ENCODE results near the gene REST.

REST gene

DNA sequence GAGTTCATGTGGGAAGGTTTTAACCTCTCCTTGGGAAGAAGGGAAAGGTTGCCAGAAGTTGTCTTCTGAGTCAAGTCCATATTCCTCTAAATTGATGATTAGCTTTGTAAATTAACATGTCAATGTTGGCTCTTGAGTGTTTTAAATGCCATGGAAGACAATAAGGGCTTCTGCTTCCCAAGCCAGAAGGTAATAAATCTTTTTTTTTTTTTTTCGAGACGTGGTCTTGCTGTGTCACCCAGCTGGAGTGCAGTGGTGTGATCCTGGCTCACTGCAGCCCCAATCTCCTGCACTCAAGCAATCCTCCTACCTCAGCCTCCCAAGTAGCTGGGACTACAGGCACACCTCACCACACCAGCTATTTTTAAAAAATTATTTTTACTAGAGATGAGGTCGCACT, 5.0 kb upstream of the REST start:
- TF ChIP-seq, protein P1, sequence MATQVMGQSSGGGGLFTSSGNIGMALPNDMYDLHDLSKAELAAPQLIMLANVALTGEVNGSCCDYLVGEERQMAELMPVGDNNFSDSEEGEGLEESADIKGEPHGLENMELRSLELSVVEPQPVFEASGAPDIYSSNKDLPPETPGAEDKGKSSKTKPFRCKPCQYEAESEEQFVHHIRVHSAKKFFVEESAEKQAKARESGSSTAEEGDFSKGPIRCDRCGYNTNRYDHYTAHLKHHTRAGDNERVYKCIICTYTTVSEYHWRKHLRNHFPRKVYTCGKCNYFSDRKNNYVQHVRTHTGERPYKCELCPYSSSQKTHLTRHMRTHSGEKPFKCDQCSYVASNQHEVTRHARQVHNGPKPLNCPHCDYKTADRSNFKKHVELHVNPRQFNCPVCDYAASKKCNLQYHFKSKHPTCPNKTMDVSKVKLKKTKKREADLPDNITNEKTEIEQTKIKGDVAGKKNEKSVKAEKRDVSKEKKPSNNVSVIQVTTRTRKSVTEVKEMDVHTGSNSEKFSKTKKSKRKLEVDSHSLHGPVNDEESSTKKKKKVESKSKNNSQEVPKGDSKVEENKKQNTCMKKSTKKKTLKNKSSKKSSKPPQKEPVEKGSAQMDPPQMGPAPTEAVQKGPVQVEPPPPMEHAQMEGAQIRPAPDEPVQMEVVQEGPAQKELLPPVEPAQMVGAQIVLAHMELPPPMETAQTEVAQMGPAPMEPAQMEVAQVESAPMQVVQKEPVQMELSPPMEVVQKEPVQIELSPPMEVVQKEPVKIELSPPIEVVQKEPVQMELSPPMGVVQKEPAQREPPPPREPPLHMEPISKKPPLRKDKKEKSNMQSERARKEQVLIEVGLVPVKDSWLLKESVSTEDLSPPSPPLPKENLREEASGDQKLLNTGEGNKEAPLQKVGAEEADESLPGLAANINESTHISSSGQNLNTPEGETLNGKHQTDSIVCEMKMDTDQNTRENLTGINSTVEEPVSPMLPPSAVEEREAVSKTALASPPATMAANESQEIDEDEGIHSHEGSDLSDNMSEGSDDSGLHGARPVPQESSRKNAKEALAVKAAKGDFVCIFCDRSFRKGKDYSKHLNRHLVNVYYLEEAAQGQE (IDR thresholded peaks at IDR 0.05; ENCODE audit: insufficient read depth in 1 of 2, low read depth in 2 of 2, low read length in 2 of 2): no peak
- TF ChIP-seq FOXP2 (optimal IDR thresholded peaks at IDR 0.05; ENCODE audit: borderline replicate concordance, extremely low read depth, extremely low read length, insufficient read depth) (no peak), SIN3A (IDR thresholded peaks at IDR 0.05; ENCODE audit: borderline replicate concordance, insufficient read depth, low read length) (no peak), POLR2AphosphoS5 (IDR thresholded peaks at IDR 0.05; ENCODE audit: low read depth, low read length) (no peak), TAF1 (IDR thresholded peaks at IDR 0.05; ENCODE audit: borderline replicate concordance, insufficient read depth, low read length) (no peak)

DNA sequence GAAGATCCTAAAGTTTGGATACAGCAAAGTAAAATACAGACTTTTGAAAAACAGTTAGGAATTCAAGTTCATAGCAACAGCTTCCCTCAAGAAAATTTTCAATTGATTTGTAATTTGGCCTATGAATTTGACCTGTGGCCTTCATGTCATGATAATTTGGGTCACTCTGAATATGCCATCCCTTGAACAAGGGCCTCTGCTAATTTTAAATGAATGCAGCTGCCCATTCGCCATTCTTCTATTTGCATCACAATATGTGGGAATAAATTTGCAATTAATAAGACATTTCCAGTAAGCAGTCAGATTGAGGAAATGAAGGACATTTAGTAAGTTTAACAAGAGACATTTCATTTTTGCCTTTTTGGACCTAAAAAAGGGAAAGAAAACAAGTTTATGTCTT, 1.9 kb upstream of the REST start:
- TF ChIP-seq, protein P1 (IDR thresholded peaks at IDR 0.05; ENCODE audit: insufficient read depth in 1 of 2, low read depth in 2 of 2, low read length in 2 of 2): no peak
- TF ChIP-seq SIN3A (IDR thresholded peaks at IDR 0.05; ENCODE audit: borderline replicate concordance, insufficient read depth, low read length) (no peak), FOXP2 (optimal IDR thresholded peaks at IDR 0.05; ENCODE audit: borderline replicate concordance, extremely low read depth, extremely low read length, insufficient read depth) (no peak), POLR2AphosphoS5 (IDR thresholded peaks at IDR 0.05; ENCODE audit: low read depth, low read length) (no peak)

DNA sequence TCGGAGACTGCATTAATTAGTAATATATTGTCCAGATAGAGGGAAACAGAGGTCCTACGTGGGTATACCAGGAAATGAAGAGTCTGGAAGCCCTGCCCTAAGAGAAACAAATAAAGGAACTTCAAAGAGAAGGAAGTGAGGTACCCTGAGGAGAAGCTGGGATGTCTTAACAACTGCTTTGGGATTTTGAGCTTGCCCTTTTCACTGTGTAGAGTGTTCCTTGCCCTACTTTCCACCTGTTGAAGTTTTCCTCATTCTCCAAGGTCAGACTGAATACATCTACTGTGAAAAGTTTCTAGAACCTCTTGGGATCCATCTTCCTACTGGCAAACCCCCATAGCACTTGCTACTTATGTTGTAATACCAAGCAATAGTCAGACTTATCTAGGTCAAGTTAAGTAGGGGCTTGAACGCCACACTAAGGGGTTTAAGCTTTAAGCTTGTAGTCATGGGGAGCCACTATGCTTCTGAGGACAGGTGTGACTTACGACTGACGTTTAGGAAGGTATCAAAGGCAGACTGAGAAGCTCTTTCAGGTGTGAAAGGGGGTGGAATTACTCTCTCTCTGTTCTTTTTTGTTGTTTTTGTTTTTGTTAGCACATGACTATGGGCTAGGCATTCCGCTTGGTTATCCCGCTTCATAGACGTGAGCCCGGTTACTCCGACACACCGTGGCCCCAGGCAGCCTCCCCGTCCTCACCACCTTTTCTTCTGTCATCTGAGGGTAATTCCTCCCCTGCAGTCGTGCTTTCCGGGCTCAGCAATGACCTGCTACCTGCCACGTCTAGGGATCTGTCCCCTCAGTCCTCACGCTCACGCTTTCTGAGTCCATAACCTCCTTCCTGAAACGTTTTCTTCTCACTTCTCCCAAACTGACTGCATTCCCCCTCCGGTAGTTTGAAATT, 959 bp upstream of the REST start:
- TF ChIP-seq FOXP2 (optimal IDR thresholded peaks at IDR 0.05; ENCODE audit: borderline replicate concordance, extremely low read depth, extremely low read length, insufficient read depth) (no peak), TAF1 (IDR thresholded peaks at IDR 0.05; ENCODE audit: borderline replicate concordance, insufficient read depth, low read length) (no peak), POLR2AphosphoS5 (IDR thresholded peaks at IDR 0.05; ENCODE audit: low read depth, low read length) (no peak), SIN3A (IDR thresholded peaks at IDR 0.05; ENCODE audit: borderline replicate concordance, insufficient read depth, low read length) (no peak)
- TF ChIP-seq, protein P1 (IDR thresholded peaks at IDR 0.05; ENCODE audit: insufficient read depth in 1 of 2, low read depth in 2 of 2, low read length in 2 of 2): no peak

DNA sequence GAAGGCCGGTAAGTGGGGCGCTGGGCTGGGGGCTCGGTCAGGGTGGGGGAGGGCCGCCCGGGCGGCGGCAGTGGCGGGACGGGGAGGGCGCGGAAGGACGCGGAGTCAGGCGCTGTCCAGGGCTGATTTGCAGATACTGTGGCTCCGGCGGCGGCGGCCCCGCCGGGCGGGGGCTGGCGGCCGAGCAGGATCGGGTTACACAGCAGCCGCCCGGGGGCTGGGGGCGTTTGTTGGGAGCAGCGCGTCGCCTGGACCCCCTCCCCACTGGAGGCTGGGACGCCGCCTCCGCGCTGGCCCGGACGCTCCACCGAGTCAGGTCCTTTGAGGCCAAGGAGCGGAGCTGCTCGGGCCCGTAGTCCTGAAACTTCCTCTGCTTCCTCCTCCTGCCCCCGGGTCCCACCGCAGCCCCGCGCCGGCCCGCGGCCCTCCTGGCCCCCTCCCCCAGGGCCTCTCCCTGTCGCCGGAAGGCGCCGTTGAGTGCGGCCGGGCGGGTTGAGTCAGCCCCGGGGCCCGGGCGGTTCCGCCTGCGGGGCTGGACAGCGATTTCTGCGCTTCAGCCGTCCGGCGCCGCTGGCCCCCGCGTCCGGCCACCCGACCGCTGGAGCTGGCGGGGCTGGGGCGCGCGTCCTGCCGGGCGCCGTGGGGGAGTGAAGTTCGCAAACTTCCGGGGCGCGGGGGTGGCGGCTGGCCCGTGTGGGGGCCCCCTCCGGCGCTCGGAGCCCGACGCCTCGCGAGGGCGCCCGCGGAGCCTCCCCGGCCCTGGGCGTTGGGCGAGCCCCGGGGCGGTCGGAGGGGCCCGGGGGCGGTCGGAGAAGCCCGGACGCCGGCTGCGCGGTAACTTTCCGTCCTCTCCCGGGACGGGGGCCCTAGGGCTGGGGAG, 746 bp downstream of the REST start:
- TF ChIP-seq POLR2AphosphoS5 (IDR thresholded peaks at IDR 0.05; ENCODE audit: low read depth, low read length) (no peak), SIN3A (IDR thresholded peaks at IDR 0.05; ENCODE audit: borderline replicate concordance, insufficient read depth, low read length) (peak; percentile 77; the same call in 1 of the 2 replicates)
- TF ChIP-seq, protein P1 (IDR thresholded peaks at IDR 0.05; ENCODE audit: insufficient read depth in 1 of 2, low read depth in 2 of 2, low read length in 2 of 2): peak; percentile 82 to 88
